ENCODE results near the gene TMEM63B.

DNA sequence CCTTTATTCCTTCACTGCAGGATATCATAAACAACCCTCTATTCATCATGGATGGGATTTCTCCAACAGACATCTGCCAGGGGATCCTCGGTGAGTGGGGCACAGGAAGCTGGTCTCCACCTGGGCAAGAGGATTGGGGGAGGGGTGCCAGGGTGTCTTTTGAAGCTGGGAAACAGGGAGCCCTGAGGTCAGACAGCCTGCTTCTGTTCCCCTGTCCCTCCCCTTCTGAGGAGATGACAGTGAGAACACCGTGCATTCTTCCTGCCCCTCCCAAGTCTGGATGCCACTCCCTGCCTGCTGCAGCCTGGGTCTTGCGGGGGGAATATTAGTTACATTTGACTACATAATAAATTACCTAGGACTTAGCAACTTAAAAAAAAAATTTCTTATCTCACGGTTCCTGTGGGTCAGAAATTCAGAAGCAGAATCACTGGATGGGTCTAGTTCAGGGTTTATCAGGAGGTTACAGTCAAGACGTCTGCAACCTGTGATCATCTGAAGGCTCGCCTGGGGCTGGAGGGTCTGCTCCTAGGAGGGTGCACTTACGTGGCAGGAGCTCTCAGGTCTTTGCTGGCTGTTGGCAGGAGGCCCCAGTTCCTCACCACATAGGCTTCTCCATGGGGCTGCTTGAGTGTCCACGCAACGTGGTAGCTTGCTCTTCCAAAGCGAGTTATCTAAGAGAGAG lies 42.7 kb downstream of the TMEM63B start:
- TF ChIP-seq EZH2phosphoT487 (IDR thresholded peaks at IDR 0.05; ENCODE audit: insufficient read depth, low read depth) (no peak), EZH2 (IDR thresholded peaks at IDR 0.05; ENCODE audit: insufficient read depth, poor library complexity, severe bottlenecking) (no peak)
